Thyroid gland (tissue), 4 donors: ENCODE results near the gene FSTL4.

Source experiments
- CTCF ChIP-seq, 6 experiments: fragments of 200-600 bp in 3 of 6; fragments of 450-650 bp in 3 of 6; sonication (generic) in 3 of 6; IDR thresholded peaks; one replicate each; pipeline ENCODE4 v1.5.1; 2016 to 2019; ENCODE audit warnings: antibody characterized with exemption in 6 of 6, mild to moderate bottlenecking in 2 of 6, inconsistent platforms in 1 of 6, moderate library complexity in 1 of 6
- POLR2A ChIP-seq, 2 donors: fragments of 450-650 bp; IDR thresholded peaks; one replicate each; pipeline ENCODE4 v1.6.1; 2017; ENCODE audit warnings: antibody characterized with exemption in 2 of 2, mild to moderate bottlenecking in 2 of 2, moderate library complexity in 1 of 2

DNA sequence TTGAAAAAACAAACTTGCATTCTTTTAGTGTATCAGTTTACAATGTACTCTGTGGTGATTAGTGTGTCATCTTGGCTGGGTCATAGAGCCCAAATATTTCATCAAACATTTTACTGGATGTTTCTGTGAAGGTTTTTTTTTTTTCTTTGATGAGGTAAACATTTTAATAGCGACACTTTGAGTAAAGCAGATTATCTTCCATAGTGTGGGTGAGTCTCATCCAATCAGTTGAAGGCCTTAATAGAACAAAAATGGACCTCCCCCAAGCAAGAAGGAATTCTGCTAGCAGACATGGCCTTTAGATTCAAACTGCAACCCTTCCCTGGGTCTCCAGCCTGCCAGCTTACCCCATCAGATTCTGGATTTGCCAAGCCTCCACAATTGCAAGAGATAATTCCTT lies 72.5 kb downstream of the FSTL4 start:
- TF ChIP-seq CTCF (IDR thresholded peaks at IDR 0.05) (no peak), POLR2A (IDR thresholded peaks at IDR 0.05) (no peak)
